ENCODE measurements around the gene MKLN1. TPM values are rescaled to one million over a fixed set of nuclear protein-coding genes. Genes with fewer than 3 reads are reported as not detected.

The MKLN1 gene
- polyA plus RNA-seq, 2 of the 4 experiments (the other 2 are of a cell fraction) = 39.6 to 84.5 TPM

DNA sequence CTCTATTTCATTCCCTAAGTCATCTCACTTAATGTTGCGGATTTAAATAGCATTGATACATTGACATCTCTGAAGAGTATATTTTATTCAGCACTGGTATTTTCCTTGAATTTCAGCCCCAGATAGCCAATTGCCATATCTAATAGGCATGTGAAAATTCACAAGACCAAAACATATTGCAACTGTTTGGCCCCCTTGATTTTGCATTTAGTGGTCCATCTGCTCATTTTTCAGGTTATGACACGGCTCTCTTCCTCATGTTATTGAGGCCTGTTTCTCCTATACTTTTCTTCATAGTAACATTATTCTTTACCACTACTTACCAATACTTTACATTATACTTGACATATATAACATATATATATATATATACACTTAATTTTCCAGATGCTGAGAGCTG, 43.7 kb downstream of the MKLN1 start:
- ChIA-PET POLR2A (no interaction called here), CTCF (no interaction called here)
- Histone ChIP-seq H3K4me3 (no peak overlapping the region), H3K4me1 (peaks cover 57% of the 10 kb centered on the region), H3K4me2 (peak overlapping the region; percentile 43; the same call in 2 of the 3 replicates), H3K27ac (no peak overlapping the region), H3K9me3 (no peaks in the 10 kb centered on the region)
- FAIRE-seq (no peak), ATAC-seq (no peak; a peak in 1 of 6 replicates), DNase-seq (ENCODE audit: low read depth in 1 of 2, low spot score in 1 of 2) (no peak)
- TF ChIP-seq, protein P1, sequence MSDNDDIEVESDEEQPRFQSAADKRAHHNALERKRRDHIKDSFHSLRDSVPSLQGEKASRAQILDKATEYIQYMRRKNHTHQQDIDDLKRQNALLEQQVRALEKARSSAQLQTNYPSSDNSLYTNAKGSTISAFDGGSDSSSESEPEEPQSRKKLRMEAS (IDR thresholded peaks at IDR 0.05) = no peak
- TF ChIP-seq RFX5 (IDR thresholded peaks at IDR 0.05) (no peak), CBX2 (IDR thresholded peaks at IDR 0.05; ENCODE audit: borderline replicate concordance, low read depth) (no peak), NPAS2 (CRISPR knock-in tag; IDR thresholded peaks at IDR 0.05; ENCODE audit: borderline replicate concordance) (no peak), HOXB13 (CRISPR knock-in tag; IDR thresholded peaks at IDR 0.05; ENCODE audit: low read depth) (no peak), JUNB (IDR thresholded peaks at IDR 0.05) (no peak), KDM1A (IDR thresholded peaks at IDR 0.05; ENCODE audit: low read depth) (no peak), TFCP2L1 (CRISPR knock-in tag; IDR thresholded peaks at IDR 0.05) (no peak), CHD4 (IDR thresholded peaks at IDR 0.05; ENCODE audit: borderline replicate concordance) (no peak), GATA3 (IDR thresholded peaks at IDR 0.05; ENCODE audit: borderline replicate concordance) (no peak), FOSL2 (IDR thresholded peaks at IDR 0.05) (no peak), FOSL2 (CRISPR knock-in tag; IDR thresholded peaks at IDR 0.05) (no peak), MAFK (IDR thresholded peaks at IDR 0.05; ENCODE audit: partially characterized antibody) (no peak), SREBF2 (IDR thresholded peaks at IDR 0.05) (no peak), MAZ (IDR thresholded peaks at IDR 0.05; ENCODE audit: borderline replicate concordance, low read depth, low read length) (no peak), FOXS1 (CRISPR knock-in tag; IDR thresholded peaks at IDR 0.05) (no peak)
- TF ChIP-seq, protein P2, sequence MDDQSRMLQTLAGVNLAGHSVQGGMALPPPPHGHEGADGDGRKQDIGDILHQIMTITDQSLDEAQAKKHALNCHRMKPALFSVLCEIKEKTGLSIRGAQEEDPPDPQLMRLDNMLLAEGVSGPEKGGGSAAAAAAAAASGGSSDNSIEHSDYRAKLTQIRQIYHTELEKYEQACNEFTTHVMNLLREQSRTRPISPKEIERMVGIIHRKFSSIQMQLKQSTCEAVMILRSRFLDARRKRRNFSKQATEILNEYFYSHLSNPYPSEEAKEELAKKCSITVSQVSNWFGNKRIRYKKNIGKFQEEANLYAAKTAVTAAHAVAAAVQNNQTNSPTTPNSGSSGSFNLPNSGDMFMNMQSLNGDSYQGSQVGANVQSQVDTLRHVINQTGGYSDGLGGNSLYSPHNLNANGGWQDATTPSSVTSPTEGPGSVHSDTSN (IDR thresholded peaks at IDR 0.05) = no peak
- 84% methylated on average over 2 of the region's 2 CpGs for WGBS (ENCODE audit: missing lambda C conversion rate)

DNA sequence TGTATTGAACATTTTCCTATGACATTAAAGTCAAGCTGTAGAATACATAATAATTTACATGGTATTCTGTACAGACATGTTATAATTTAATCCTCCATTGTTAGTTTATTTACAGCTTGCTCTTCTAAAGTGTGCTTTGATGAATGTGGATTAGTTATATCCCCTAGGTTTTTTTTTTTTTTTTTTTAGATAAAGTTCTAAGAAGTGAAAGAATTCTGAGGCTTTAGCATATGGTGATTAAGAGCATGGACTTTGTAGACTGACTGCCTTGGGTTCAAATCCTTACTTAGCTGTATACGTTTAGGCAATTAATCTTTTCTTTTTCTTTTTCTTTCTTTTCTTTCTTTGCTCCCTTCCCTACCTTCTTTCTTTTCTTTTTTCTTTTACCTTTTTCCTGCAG, 44.9 kb downstream of the MKLN1 start:
- FAIRE-seq = peak; percentile 13
- no peak overlapping the region; the same call in 2 of the 3 replicates for H3K4me2 ChIP-seq
- no peak for ATAC-seq
- H3K27ac ChIP-seq = no peak overlapping the region
- peaks cover 51% of the 10 kb centered on the region for H3K4me1 ChIP-seq
- DNase-seq (ENCODE audit: low read depth in 1 of 2, low spot score in 1 of 2) = no peak
- H3K4me3 ChIP-seq = no peak overlapping the region
- 82% methylated on average over 1 of the region's 1 CpG for WGBS (ENCODE audit: missing lambda C conversion rate)
- CTCF ChIA-PET = interaction anchor here (0.6 kb wide), 1 partner anchor 102 kb away, joined by 4 read pairs; no protein-coding TSS in a partner anchor
- H3K9me3 ChIP-seq = no peaks in the 10 kb centered on the region
- TF ChIP-seq, protein P3, sequence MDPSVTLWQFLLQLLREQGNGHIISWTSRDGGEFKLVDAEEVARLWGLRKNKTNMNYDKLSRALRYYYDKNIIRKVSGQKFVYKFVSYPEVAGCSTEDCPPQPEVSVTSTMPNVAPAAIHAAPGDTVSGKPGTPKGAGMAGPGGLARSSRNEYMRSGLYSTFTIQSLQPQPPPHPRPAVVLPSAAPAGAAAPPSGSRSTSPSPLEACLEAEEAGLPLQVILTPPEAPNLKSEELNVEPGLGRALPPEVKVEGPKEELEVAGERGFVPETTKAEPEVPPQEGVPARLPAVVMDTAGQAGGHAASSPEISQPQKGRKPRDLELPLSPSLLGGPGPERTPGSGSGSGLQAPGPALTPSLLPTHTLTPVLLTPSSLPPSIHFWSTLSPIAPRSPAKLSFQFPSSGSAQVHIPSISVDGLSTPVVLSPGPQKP (IDR thresholded peaks at IDR 0.05; ENCODE audit: low read depth, low read length) = no peak
- TF ChIP-seq, protein P4, sequence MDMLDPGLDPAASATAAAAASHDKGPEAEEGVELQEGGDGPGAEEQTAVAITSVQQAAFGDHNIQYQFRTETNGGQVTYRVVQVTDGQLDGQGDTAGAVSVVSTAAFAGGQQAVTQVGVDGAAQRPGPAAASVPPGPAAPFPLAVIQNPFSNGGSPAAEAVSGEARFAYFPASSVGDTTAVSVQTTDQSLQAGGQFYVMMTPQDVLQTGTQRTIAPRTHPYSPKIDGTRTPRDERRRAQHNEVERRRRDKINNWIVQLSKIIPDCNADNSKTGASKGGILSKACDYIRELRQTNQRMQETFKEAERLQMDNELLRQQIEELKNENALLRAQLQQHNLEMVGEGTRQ (IDR thresholded peaks at IDR 0.05) = no peak
- TF ChIP-seq ZSCAN20 (CRISPR knock-in tag; IDR thresholded peaks at IDR 0.05) (no peak), RNF2 (IDR thresholded peaks at IDR 0.05; ENCODE audit: borderline replicate concordance, low read depth) (no peak), SMC3 (IDR thresholded peaks at IDR 0.05) (no peak), RARB (CRISPR knock-in tag; IDR thresholded peaks at IDR 0.05) (no peak), HDAC2 (IDR thresholded peaks at IDR 0.05) (no peak), JUNB (IDR thresholded peaks at IDR 0.05) (no peak), CEBPB (IDR thresholded peaks at IDR 0.05) (no peak), TFCP2L1 (CRISPR knock-in tag; IDR thresholded peaks at IDR 0.05) (no peak), RAD21 (conservative IDR thresholded peaks at IDR 0.05 in 1 of 2, IDR thresholded peaks at IDR 0.05 in 1 of 2) (no peak), CHD2 (IDR thresholded peaks at IDR 0.05; ENCODE audit: low read length, partially characterized antibody) (no peak), ZC3H11A (IDR thresholded peaks at IDR 0.05) (no peak), MAFK (IDR thresholded peaks at IDR 0.05; ENCODE audit: partially characterized antibody) (no peak)
- TF ChIP-seq, protein P5, sequence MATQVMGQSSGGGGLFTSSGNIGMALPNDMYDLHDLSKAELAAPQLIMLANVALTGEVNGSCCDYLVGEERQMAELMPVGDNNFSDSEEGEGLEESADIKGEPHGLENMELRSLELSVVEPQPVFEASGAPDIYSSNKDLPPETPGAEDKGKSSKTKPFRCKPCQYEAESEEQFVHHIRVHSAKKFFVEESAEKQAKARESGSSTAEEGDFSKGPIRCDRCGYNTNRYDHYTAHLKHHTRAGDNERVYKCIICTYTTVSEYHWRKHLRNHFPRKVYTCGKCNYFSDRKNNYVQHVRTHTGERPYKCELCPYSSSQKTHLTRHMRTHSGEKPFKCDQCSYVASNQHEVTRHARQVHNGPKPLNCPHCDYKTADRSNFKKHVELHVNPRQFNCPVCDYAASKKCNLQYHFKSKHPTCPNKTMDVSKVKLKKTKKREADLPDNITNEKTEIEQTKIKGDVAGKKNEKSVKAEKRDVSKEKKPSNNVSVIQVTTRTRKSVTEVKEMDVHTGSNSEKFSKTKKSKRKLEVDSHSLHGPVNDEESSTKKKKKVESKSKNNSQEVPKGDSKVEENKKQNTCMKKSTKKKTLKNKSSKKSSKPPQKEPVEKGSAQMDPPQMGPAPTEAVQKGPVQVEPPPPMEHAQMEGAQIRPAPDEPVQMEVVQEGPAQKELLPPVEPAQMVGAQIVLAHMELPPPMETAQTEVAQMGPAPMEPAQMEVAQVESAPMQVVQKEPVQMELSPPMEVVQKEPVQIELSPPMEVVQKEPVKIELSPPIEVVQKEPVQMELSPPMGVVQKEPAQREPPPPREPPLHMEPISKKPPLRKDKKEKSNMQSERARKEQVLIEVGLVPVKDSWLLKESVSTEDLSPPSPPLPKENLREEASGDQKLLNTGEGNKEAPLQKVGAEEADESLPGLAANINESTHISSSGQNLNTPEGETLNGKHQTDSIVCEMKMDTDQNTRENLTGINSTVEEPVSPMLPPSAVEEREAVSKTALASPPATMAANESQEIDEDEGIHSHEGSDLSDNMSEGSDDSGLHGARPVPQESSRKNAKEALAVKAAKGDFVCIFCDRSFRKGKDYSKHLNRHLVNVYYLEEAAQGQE (IDR thresholded peaks at IDR 0.05) = no peak
- TF ChIP-seq, protein P6, sequence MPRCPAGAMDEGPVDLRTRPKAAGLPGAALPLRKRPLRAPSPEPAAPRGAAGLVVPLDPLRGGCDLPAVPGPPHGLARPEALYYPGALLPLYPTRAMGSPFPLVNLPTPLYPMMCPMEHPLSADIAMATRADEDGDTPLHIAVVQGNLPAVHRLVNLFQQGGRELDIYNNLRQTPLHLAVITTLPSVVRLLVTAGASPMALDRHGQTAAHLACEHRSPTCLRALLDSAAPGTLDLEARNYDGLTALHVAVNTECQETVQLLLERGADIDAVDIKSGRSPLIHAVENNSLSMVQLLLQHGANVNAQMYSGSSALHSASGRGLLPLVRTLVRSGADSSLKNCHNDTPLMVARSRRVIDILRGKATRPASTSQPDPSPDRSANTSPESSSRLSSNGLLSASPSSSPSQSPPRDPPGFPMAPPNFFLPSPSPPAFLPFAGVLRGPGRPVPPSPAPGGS (IDR thresholded peaks at IDR 0.05) = no peak
- POLR2A ChIA-PET = no interaction called here
